HCT116 (cell line): ENCODE measurements around the gene MARCHF7. TPM values are rescaled to one million over a fixed set of nuclear protein-coding genes. Genes with fewer than 3 reads are reported as not detected.

Experiments used
- ATAC-seq: fragments of 200-7000 bp; cut with Tn5 transposase; 2 replicates; pipeline ENCODE4 v1.9.1; 2020; ENCODE audit warnings: mild to moderate bottlenecking, moderate library complexity
- BruUV-seq: library from RNA; stranded (reverse); fragments of 400-500 nt; replicated peaks from 2 replicates; lab custom pipeline; 2021; lab: Mats Ljungman, UMichigan
- CTCF ChIA-PET: fragments of 300-600 bp; sonication (Branson Sonifier 250); formaldehyde crosslinking; loops from one replicate; lab custom pipeline; 2021; ENCODE audit warnings: antibody characterized with exemption; lab: Charles Lee
- POLR2A ChIA-PET: fragments of 300-600, 350-600 bp; sonication (Branson Sonifier 250); formaldehyde crosslinking; loops from one replicate; lab custom pipeline; 2021; ENCODE audit warnings: antibody characterized with exemption; lab: Charles Lee
- RAD21 ChIA-PET, 2 experiments: fragments of 300-600 bp; sonication (Branson Sonifier 250); formaldehyde crosslinking; loops; one replicate each; lab custom pipeline; 2023; ENCODE audit warnings: low total read pairs in 2 of 2; ENCODE audit not compliant: uncharacterized antibody in 2 of 2, unreplicated experiment in 2 of 2, low non-redundant PET in 1 of 2; lab: Charles Lee
- DNase-seq: peaks from one replicate; pipeline ENCODE4 v3.0.0-alpha.2; 2010; ENCODE audit warnings: low read depth, low spot score
- H2AFZ ChIP-seq: fragments of 200-600 bp; shearing (Covaris generic), sonication (generic); 2 replicates; pipeline ENCODE4 v1.6.1; 2017; ENCODE audit warnings: low read depth, mixed run types, mixed read lengths, antibody characterized with exemption, low read length; ENCODE audit not compliant: poor library complexity, severe bottlenecking
- H3K27ac ChIP-seq: 2 replicates; pipeline ENCODE4 v1.5.1; 2012; ENCODE audit warnings: low read depth, low read length
- H3K27me3 ChIP-seq: fragments of 200-600 bp; sonication (generic); 2 replicates; pipeline ENCODE4 v1.6.1; 2016; ENCODE audit warnings: mixed run types, low read length, mixed read lengths; ENCODE audit not compliant: insufficient read depth
- H3K36me3 ChIP-seq, 2 experiments: fragments of 200-500 bp in 1 of 2; fragments of 200-600 bp in 1 of 2; sonication (Bioruptor generic) in 1 of 2; sonication (generic) in 1 of 2; 2 replicates each; pipeline versions ENCODE4 v1.5.1 to v1.6.1; 2014 to 2016; ENCODE audit warnings: low read length in 2 of 2, inconsistent platforms in 1 of 2, mixed read lengths in 1 of 2, mixed run types in 1 of 2; ENCODE audit not compliant: insufficient read depth in 2 of 2, control insufficient read depth in 1 of 2
- H3K4me1 ChIP-seq, 2 experiments: fragments of 200-600 bp in 1 of 2; sonication (generic) in 1 of 2; 2 replicates each; pipeline versions ENCODE4 v1.5.1 to v1.6.1; 2012 to 2017; ENCODE audit warnings: low read length in 2 of 2, inconsistent platforms in 1 of 2, mild to moderate bottlenecking in 1 of 2, mixed read lengths in 1 of 2, mixed run types in 1 of 2, moderate library complexity in 1 of 2; ENCODE audit not compliant: insufficient read depth in 2 of 2, control insufficient read depth in 1 of 2
- H3K4me2 ChIP-seq: fragments of 200-600 bp; sonication (generic); 2 replicates; pipeline ENCODE4 v1.6.1; 2017; ENCODE audit warnings: mixed run types, low read length, mixed read lengths
- H3K4me3 ChIP-seq, 2 experiments: fragments of 200-600 bp in 1 of 2; sonication (generic) in 1 of 2; replicated peaks in 1 of 2; 2 replicates each; pipeline ENCODE4 v1.5.1; 2011 to 2016; ENCODE audit warnings: low read length in 2 of 2, control low read depth in 1 of 2, low read depth in 1 of 2, mild to moderate bottlenecking in 1 of 2, mixed read lengths in 1 of 2, mixed run types in 1 of 2
- H3K79me2 ChIP-seq: fragments of 200-600 bp; sonication (generic); 2 replicates; pipeline ENCODE4 v1.6.1; 2017; ENCODE audit warnings: mild to moderate bottlenecking, mixed run types, low read length, moderate library complexity, mixed read lengths; ENCODE audit not compliant: insufficient read depth
- H3K9ac ChIP-seq: fragments of 200-600 bp; sonication (generic); 2 replicates; pipeline ENCODE4 v1.6.1; 2016; ENCODE audit warnings: low read length, mixed read lengths
- H3K9me2 ChIP-seq: fragments of 200-600 bp; sonication (generic), shearing (Covaris generic); 2 replicates; pipeline ENCODE4 v1.6.1; 2017; ENCODE audit warnings: mixed run types, mild to moderate bottlenecking, moderate library complexity; ENCODE audit not compliant: insufficient read depth
- H3K9me3 ChIP-seq, 2 experiments: fragments of 200-500 bp in 1 of 2; fragments of 200-600 bp in 1 of 2; sonication (Bioruptor generic) in 1 of 2; sonication (generic) in 1 of 2; 2 replicates each; pipeline ENCODE4 v1.6.1; 2014 to 2017; ENCODE audit warnings: low read length in 2 of 2, mixed read lengths in 2 of 2, inconsistent platforms in 1 of 2, low read depth in 1 of 2, mild to moderate bottlenecking in 1 of 2, mixed run types in 1 of 2, moderate library complexity in 1 of 2; ENCODE audit not compliant: control insufficient read depth in 1 of 2, insufficient read depth in 1 of 2
- H4K20me1 ChIP-seq: fragments of 200-600 bp; sonication (generic), shearing (Covaris generic); 2 replicates; pipeline ENCODE4 v1.6.1; 2017; ENCODE audit warnings: mixed run types, mild to moderate bottlenecking, moderate library complexity; ENCODE audit not compliant: insufficient read depth
- CBX3 ChIP-seq: IDR thresholded peaks from 2 replicates; pipeline ENCODE4 v1.6.1; 2012; ENCODE audit warnings: low read depth
- CEBPB ChIP-seq: IDR thresholded peaks from 2 replicates; pipeline ENCODE4 v1.6.1; 2012; ENCODE audit warnings: low read depth
- JUND ChIP-seq: IDR thresholded peaks from 2 replicates; pipeline ENCODE4 v1.6.1; 2012
- POLR2A ChIP-seq: IDR thresholded peaks from 2 replicates; pipeline ENCODE4 v1.7.0; 2011; ENCODE audit warnings: borderline replicate concordance; ENCODE audit not compliant: insufficient read depth, insufficient read length; ENCODE audit errors: extremely low read depth
- POLR2AphosphoS5 ChIP-seq: IDR thresholded peaks from 2 replicates; pipeline ENCODE4 v1.6.1; 2011; ENCODE audit warnings: mild to moderate bottlenecking, low read depth, low read length, moderate library complexity
- RAD21 ChIP-seq: IDR thresholded peaks from 2 replicates; pipeline ENCODE4 v1.6.1; 2012; ENCODE audit warnings: low read depth, mild to moderate bottlenecking
- SIN3A ChIP-seq: IDR thresholded peaks from 2 replicates; pipeline ENCODE4 v1.6.1; 2012; ENCODE audit warnings: low read depth
- SP1 ChIP-seq: IDR thresholded peaks from 2 replicates; pipeline ENCODE4 v1.6.1; 2012; ENCODE audit warnings: low read depth
- YY1 ChIP-seq: IDR thresholded peaks from 2 replicates; pipeline ENCODE4 v1.6.1; 2011; ENCODE audit warnings: low read length, low read depth, moderate library complexity, mild to moderate bottlenecking; ENCODE audit not compliant: insufficient replicate concordance; ENCODE audit errors: extremely low read depth
- ZBTB33 ChIP-seq: IDR thresholded peaks from 2 replicates; pipeline ENCODE4 v1.6.1; 2011; ENCODE audit warnings: mild to moderate bottlenecking, low read length, moderate library complexity; ENCODE audit not compliant: insufficient replicate concordance; ENCODE audit errors: extremely low read depth
- ZNF274 ChIP-seq: fragments of 200-500 bp; sonication (Bioruptor generic); IDR thresholded peaks from 2 replicates; pipeline ENCODE4 v1.6.1; 2014; ENCODE audit warnings: mild to moderate bottlenecking, low read depth, low read length, inconsistent platforms
- intact Hi-C: fragments of 100-400 bp; cut with micrococcal nuclease; formaldehyde crosslinking; loops from 2 replicates; pipeline ENCODE4 v1.10.0; 2022
- total RNA-seq: library from RNA; stranded (reverse); gene quantifications from one replicate; pipeline ENCODE4 v1.2.1, GENCODE V29; 2021; ENCODE audit not compliant: unreplicated experiment

The MARCHF7 gene
- total RNA-seq, 1 experiment from 2014 or later = 65.9 TPM

- intact Hi-C loops = no loop called here
- Histone ChIP-seq H3K9me3 (no peaks in the 10 kb centered on the region), H3K27me3 (no peaks in the 10 kb centered on the region), H4K20me1 (peaks cover 17% of the 10 kb centered on the region), H3K9me2 (no peaks in the 10 kb centered on the region), H3K4me3 (no peak overlapping the region), H2AFZ (no peak overlapping the region), H3K27ac (no peak overlapping the region), H3K9ac (no peak overlapping the region), H3K79me2 (peaks cover 96% of the 10 kb centered on the region), H3K4me2 (peak overlapping the region; percentile 6; the same call in 1 of the 2 replicates)
- ATAC-seq (no peak), DNase-seq (no peak)
- RAD21 ChIA-PET = interaction anchor here in 1 of 2 experiments (1.1 kb wide), 1 partner anchor 198 kb away, joined by 3 read pairs; no protein-coding TSS in a partner anchor
- POLR2A ChIA-PET = no interaction called here
- CTCF ChIA-PET = interaction anchor here (1.7 kb wide), 1 partner anchor 213 kb away, joined by 7 read pairs; no protein-coding TSS in a partner anchor
- TF ChIP-seq ZNF274 = no peak
- TF ChIP-seq CEBPB = no peak
- no peak for TF ChIP-seq JUND
- no peak for TF ChIP-seq ZBTB33
- TF ChIP-seq RAD21 = no peak
- TF ChIP-seq SP1 = no peak
- no peak for TF ChIP-seq POLR2A
- TF ChIP-seq, all 23 proteins: peak for 0
- H3K36me3 ChIP-seq = peaks cover 29 to 34% of the 10 kb centered on the region in 2 experiments
- BruUV-seq = no TSS peak
- H3K4me1 ChIP-seq = peaks cover 0 to 17% of the 10 kb centered on the region in 2 experiments; a peak in 2 of 4 replicates
These were observed 42.7 kb downstream of the MARCHF7 start for GRCh38 chr2:159755014-159755413.

- RAD21 ChIA-PET = interaction anchor here in 1 of 2 experiments (1.1 kb wide), 1 partner anchor 198 kb away, joined by 3 read pairs; no protein-coding TSS in a partner anchor
- H3K79me2 ChIP-seq = peaks cover 98% of the 10 kb centered on the region
- intact Hi-C loops = no loop called here
- TF ChIP-seq ZBTB33 = no peak
- peak; percentile 48; the same call in 1 of the 2 replicates for TF ChIP-seq CBX3
- TF ChIP-seq POLR2AphosphoS5 = no peak
- TF ChIP-seq SIN3A = no peak
- TF ChIP-seq YY1 = no peak
- TF ChIP-seq RAD21 = peak; percentile 47
- peak; percentile 48; the same call in 1 of the 2 replicates for TF ChIP-seq SP1
- TF ChIP-seq POLR2A = no peak
These were observed 43.5 kb downstream of the MARCHF7 start for GRCh38 chr2:159755788-159756187.

More at GRCh38 chr2:159755788-159756187, 43.5 kb downstream of the MARCHF7 start:
- Histone ChIP-seq H3K4me2 (no peak overlapping the region), H4K20me1 (peaks cover 17% of the 10 kb centered on the region), H3K4me3 (no peak overlapping the region), H3K36me3 (peaks cover 35 to 36% of the 10 kb centered on the region in 2 experiments), H3K9me2 (no peaks in the 10 kb centered on the region), H3K4me1 (peaks cover 0 to 17% of the 10 kb centered on the region in 2 experiments; a peak in 2 of 4 replicates), H2AFZ (no peak overlapping the region), H3K9ac (no peak overlapping the region), H3K27ac (no peak overlapping the region; the same call in 1 of the 2 replicates), H3K27me3 (no peaks in the 10 kb centered on the region), H3K9me3 (no peaks in the 10 kb centered on the region)
- ChIA-PET POLR2A (interaction anchor here (1.1 kb wide), 2 partner anchors 9 to 23 kb away, joined by 4 to 5 read pairs; no protein-coding TSS in a partner anchor), CTCF (interaction anchor here (0.6 to 1.7 kb wide), 6 partner anchors 9 to 292 kb away, joined by 3 to 7 read pairs (median 3); no protein-coding TSS in a partner anchor)
- DNase-seq (peak; percentile 75), ATAC-seq (peak; percentile 94)
- no TSS peak for BruUV-seq
